Measurements from ENCODE around the gene ARHGAP25. TPM values are rescaled to one million over a fixed set of nuclear protein-coding genes. Genes with fewer than 3 reads are reported as not detected.

The ARHGAP25 gene
- total RNA-seq, 1 experiment from 2014 or later: 0.27 TPM

GRCh38 chr2:68720665-68721064 is 13.9 kb upstream of the ARHGAP25 start:
- ATAC-seq (no peak), DNase-seq (ENCODE audit: low read depth, low spot score) (no peak)
- H3K9me3 ChIP-seq (ENCODE audit: control insufficient read depth in 1 of 2, insufficient read depth in 1 of 2, low read depth in 1 of 2, low read length in 2 of 2): no peaks in the 10 kb centered on the region
- no peaks in the 10 kb centered on the region for H3K79me2 ChIP-seq (ENCODE audit: insufficient read depth, low read length)
- peaks cover 15 to 20% of the 10 kb centered on the region in 2 experiments for H3K4me1 ChIP-seq (ENCODE audit: control insufficient read depth in 1 of 2, insufficient read depth in 2 of 2, low read length in 2 of 2)
- H3K9me2 ChIP-seq (ENCODE audit: insufficient read depth): no peaks in the 10 kb centered on the region
- POLR2A ChIA-PET: no interaction called here
- H3K4me3 ChIP-seq (replicated peaks in 1 of 2; ENCODE audit: low read depth in 1 of 2, low read length in 2 of 2): no peak overlapping the region
- no peak for TF ChIP-seq ATF3 (IDR thresholded peaks at IDR 0.05)
- no peak for TF ChIP-seq SRF (IDR thresholded peaks at IDR 0.05; ENCODE audit: low read depth)
- TF ChIP-seq POLR2AphosphoS5 (IDR thresholded peaks at IDR 0.05; ENCODE audit: low read depth, low read length): no peak
- no peak for TF ChIP-seq SIN3A (IDR thresholded peaks at IDR 0.05; ENCODE audit: low read depth)
- no peak for TF ChIP-seq JUND (IDR thresholded peaks at IDR 0.05)
- no peak for TF ChIP-seq ZNF274 (IDR thresholded peaks at IDR 0.05; ENCODE audit: low read depth, low read length)
- TF ChIP-seq YY1 (IDR thresholded peaks at IDR 0.05; ENCODE audit: extremely low read depth, insufficient replicate concordance, low read depth, low read length): no peak
- TF ChIP-seq, protein P1, sequence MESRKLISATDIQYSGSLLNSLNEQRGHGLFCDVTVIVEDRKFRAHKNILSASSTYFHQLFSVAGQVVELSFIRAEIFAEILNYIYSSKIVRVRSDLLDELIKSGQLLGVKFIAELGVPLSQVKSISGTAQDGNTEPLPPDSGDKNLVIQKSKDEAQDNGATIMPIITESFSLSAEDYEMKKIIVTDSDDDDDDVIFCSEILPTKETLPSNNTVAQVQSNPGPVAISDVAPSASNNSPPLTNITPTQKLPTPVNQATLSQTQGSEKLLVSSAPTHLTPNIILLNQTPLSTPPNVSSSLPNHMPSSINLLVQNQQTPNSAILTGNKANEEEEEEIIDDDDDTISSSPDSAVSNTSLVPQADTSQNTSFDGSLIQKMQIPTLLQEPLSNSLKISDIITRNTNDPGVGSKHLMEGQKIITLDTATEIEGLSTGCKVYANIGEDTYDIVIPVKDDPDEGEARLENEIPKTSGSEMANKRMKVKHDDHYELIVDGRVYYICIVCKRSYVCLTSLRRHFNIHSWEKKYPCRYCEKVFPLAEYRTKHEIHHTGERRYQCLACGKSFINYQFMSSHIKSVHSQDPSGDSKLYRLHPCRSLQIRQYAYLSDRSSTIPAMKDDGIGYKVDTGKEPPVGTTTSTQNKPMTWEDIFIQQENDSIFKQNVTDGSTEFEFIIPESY (IDR thresholded peaks at IDR 0.05; ENCODE audit: extremely low read depth, insufficient replicate concordance, low read length): no peak
- no peak for TF ChIP-seq TCF7L2 (IDR thresholded peaks at IDR 0.05; ENCODE audit: borderline replicate concordance, extremely low read depth, insufficient read depth, insufficient read length)
- TF ChIP-seq ZFX (IDR thresholded peaks at IDR 0.05): no peak
- TF ChIP-seq, protein P2, sequence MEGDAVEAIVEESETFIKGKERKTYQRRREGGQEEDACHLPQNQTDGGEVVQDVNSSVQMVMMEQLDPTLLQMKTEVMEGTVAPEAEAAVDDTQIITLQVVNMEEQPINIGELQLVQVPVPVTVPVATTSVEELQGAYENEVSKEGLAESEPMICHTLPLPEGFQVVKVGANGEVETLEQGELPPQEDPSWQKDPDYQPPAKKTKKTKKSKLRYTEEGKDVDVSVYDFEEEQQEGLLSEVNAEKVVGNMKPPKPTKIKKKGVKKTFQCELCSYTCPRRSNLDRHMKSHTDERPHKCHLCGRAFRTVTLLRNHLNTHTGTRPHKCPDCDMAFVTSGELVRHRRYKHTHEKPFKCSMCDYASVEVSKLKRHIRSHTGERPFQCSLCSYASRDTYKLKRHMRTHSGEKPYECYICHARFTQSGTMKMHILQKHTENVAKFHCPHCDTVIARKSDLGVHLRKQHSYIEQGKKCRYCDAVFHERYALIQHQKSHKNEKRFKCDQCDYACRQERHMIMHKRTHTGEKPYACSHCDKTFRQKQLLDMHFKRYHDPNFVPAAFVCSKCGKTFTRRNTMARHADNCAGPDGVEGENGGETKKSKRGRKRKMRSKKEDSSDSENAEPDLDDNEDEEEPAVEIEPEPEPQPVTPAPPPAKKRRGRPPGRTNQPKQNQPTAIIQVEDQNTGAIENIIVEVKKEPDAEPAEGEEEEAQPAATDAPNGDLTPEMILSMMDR (IDR thresholded peaks at IDR 0.05 in 2 of 3, conservative IDR thresholded peaks at IDR 0.05 in 1 of 3; ENCODE audit: borderline replicate concordance in 1 of 3, insufficient read depth in 1 of 3, low read depth in 2 of 3, low read length in 2 of 3): no peak
- TF ChIP-seq POLR2A (IDR thresholded peaks at IDR 0.05; ENCODE audit: borderline replicate concordance, extremely low read depth, insufficient read depth, insufficient read length): no peak
- TF ChIP-seq EZH2 (IDR thresholded peaks at IDR 0.05): no peak
- no peak for TF ChIP-seq EZH2phosphoT487 (IDR thresholded peaks at IDR 0.05; ENCODE audit: borderline replicate concordance)
- no peak for TF ChIP-seq MAX (IDR thresholded peaks at IDR 0.05)
- TF ChIP-seq FOSL1 (IDR thresholded peaks at IDR 0.05; ENCODE audit: low read depth): no peak
- peaks cover 22% of the 10 kb centered on the region for H3K27me3 ChIP-seq (ENCODE audit: insufficient read depth, low read length)
- no peaks in the 10 kb centered on the region for H3K36me3 ChIP-seq (ENCODE audit: control insufficient read depth in 1 of 2, insufficient read depth in 2 of 2, low read length in 2 of 2)
- CTCF ChIA-PET: interaction anchor here (1.7 to 2.9 kb wide), 4 partner anchors 11 to 254 kb away, joined by 4 to 28 read pairs (median 13); partner anchors contain the start of genes APLF and FBXO48
- no peak overlapping the region for H3K9ac ChIP-seq (ENCODE audit: low read length)
- H3K27ac ChIP-seq (ENCODE audit: low read depth, low read length): no peak overlapping the region
- intact Hi-C loops (cut with micrococcal nuclease): no loop called here
- no peak overlapping the region for H3K4me2 ChIP-seq (ENCODE audit: low read length)
- H2AFZ ChIP-seq (ENCODE audit: low read depth, low read length, poor library complexity, severe bottlenecking): no peak overlapping the region
- no TSS peak for BruUV-seq (replicated peaks)
- RAD21 ChIA-PET (ENCODE audit: low non-redundant PET in 1 of 2, low total read pairs in 2 of 2, uncharacterized antibody in 2 of 2, unreplicated experiment in 2 of 2): no interaction called here
- no peaks in the 10 kb centered on the region for H4K20me1 ChIP-seq (ENCODE audit: insufficient read depth)
